Measurements from ENCODE around the gene FAM131B. TPM values are rescaled to one million over a fixed set of nuclear protein-coding genes. Genes with fewer than 3 reads are reported as not detected.

The FAM131B gene
- total RNA-seq, 1 donor from 2014 or later: 1.5 TPM

DNA sequence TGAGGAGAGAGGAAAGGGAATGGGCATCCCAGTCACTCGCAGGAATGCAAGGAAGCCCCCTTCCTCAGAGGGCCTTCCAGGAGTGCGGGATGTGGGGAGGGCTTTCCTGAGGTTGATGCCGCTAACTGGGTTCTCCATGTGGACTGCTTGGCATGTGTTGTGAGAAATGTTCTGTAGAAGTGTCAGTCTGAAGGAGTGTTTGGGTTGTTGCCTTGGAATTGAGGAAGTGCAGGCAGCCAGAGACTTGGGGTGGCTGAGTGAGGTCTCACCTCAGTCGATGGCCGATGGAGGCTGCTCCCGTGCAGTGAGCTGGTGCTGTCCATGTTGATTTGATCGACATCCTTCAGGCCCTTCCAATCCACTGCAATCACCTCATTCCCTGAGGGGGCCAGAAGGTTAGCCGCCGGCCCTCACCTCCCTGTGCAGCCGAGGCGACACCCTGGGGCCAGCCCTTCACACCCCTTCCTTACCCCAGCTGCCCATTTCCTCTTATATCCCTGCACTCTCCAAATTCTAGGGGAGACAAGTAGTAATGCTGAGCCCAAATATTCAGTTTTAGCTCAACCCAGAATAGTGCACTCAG is 2.7 kb downstream of the FAM131B start:
- no peak for DNase-seq

DNA sequence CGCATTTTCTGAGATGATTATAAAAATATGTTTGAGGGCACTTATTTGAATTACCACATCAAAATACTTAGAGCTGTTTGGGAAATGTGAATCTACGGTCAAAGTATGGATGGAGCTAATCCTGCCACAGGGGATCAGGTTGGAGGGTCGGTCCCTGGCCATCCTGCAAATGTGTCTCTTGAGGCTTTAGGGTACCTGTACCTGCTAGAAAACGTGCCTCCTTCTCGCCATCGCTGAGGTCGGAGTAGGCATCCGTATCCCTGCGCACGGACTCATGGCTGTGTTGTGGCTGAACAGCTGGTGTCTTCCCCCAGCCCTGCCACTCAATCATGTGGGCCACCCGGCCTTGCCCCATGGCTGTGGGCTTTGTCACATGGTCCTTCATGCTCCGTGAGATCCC is 3.9 kb downstream of the FAM131B start:
- DNase-seq: no peak

GRCh38 chr7:143356414-143357050 is 6.0 kb downstream of the FAM131B start:
- DNase-seq: no peak

DNA sequence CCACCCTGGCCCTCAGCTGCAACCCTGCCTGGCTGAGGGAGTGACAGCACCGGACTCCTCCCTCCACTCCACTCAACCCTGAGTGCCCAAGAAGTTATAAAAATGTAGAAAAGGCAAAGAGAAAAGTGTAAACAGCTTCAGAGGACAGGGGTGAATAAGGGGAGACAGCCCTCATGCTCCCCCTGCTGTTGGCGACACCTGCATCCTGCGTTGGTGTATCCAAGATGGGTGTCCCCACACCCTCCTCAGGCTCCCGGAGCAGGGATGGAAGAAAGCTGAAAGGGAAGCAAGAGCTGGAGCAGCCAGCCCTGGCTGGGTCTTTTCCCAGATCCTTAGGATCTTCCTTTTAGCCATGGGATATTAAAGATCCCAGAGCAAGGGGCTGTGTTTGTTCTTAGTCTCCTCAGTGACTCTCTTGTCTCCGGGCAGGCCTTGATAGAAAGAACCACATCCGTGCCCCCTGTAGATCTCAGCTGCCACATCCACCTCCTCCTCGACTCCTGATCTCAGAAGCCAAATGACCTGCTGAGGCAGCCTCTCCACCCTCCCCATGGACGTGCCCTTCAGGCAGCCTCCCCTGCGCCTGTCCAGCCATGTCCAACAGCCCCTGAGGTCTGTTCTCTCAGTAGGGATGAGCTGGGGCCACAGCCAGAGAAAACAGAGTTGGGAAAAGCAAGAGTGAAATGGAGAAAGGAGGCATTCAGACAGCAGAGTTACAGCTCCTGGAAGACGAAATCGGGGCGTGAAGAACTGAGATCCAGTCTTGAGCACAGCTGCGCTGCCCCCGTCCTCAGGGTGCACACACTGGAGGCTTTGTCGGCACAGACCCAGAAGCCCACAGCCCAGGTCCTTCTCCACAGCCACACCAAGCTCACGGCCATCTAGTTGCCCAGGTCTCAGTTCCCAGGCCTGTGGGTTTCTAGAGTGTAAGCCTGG is 6.8 kb downstream of the FAM131B start:
- no peak for DNase-seq

- DNase-seq: no peak
Measured at GRCh38 chr7:143354965-143355364, 7.5 kb downstream of the FAM131B start.

DNA sequence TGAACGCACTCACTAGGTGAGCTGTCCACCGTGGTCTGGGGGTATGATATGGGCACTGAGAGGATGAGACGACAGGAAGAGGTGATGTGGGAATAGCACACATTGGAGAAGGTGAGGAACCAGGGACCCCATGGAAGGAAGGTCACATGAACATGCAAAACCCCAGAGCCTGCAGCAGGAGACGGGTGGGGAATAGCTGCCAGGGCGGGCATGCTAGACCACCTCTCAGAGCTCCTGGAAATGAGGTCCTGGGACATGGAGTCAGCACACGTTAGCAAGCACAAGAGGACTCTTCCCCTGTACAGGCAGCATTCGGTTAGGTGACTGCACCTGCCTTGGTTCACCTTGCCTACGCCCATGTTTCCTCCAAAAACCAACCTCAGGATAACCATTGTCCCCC is 8.1 kb downstream of the FAM131B start:
- DNase-seq: no peak

- no peak for DNase-seq
Measured at GRCh38 chr7:143352531-143353002, 9.9 kb downstream of the FAM131B start.

GRCh38 chr7:143351574-143351973 is 10.9 kb downstream of the FAM131B start:
- no peak for DNase-seq

GRCh38 chr7:143351060-143351459 is 11.5 kb downstream of the FAM131B start:
- DNase-seq: no peak

DNA sequence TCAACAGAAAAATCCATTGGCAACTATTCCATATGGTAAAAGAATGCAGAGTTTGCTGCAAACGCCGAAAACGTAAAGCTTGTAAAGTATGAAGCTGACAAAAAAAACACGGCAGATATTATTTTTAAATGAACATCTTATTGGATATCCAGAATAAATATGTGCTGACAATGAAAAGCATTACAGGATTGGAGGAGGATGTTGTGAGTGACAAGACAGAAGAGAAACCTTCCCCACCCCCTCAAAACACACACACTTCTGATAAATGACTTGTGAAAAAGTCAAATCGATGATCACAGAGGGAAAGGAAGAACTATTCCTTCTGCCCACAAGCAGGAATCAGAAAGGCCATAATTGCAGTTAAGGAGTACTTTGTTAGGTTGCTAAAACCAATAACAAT is 14.6 kb downstream of the FAM131B start:
- no peak for DNase-seq

GRCh38 chr7:143346018-143346417 is 16.5 kb downstream of the FAM131B start:
- DNase-seq: no peak

DNA sequence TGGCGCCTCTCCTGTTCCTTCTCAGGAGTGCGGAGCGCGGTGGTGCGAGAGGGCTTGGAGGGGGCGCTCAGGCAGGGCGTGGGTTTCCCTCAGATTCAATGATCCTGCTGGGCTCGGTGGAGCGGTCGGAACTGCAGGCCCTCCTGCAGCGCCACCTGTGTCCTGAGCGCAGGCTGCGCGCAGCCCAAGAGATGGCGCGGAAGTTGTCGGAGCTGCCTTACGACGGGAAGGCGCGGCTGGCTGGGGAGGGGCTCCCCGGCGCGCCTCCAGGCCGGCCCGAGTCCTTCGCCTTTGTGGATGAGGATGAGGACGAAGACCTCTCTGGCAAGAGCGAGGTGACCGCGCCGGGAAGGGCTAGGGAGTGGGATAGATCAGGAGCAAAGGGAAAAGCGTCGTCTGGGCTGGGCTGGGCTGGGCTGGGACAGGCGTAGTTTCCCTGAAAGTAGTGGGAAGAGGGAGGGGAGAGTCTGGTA is 17.0 kb downstream of the FAM131B start:
- DNase-seq: peak; percentile 67

DNA sequence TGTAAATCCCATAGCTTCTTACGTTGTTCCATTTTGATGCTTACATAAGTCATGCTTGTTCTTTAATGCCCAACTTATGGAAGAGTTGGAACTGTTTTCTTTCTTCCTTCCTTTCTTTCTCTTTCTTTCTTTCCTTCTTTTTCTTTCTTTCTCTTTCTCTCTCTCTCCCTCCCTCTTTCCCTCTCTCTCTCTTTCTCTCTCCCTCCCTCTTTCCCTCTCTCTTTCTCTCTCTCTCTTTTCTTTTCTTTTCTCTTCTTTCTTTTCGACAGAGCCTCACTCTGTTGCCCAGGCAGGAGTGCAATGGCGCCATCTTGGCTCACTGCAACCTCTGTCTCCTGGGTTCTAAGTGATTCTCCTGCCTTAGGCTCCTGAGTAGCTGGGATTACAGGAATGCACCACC is 18.9 kb downstream of the FAM131B start:
- no peak for DNase-seq

DNA sequence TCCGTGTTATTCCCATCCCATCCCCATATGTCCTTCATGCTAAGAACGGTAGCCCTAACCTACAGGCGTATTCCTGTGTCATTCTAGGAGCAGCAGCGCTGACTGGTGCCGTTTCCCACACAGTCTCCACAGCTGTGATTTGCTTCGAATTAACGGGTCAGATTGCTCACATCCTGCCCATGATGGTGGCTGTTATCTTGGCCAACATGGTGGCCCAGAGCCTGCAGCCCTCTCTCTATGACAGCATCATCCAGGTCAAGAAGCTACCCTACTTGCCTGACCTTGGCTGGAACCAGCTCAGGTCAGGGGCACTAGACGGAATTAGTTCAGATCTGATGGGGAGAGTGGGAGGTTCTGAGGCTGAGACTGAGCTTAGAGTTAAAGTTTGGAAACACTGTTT is 20.7 kb downstream of the FAM131B start:
- no peak for DNase-seq

- DNase-seq: no peak
Measured at GRCh38 chr7:143337216-143337615, 25.3 kb downstream of the FAM131B start.

DNA sequence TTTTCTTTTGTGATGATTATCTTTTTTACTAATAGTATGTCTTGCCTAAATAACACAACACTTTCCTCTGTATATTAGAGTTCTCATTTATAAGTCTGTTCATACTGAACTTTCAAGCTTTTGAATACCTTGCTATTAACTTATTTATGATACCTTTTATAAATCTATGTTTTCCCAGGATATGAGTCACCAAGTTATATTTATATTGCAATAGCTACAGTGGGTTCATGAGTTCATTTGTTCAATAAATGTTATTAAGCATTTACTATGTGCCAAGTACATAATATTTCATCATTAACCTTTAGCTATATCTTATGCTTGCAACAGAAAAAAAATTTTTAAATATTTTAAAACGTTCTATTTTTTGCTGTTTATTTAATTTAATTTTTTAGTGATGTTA is 28.3 kb downstream of the FAM131B start:
- DNase-seq: no peak

DNA sequence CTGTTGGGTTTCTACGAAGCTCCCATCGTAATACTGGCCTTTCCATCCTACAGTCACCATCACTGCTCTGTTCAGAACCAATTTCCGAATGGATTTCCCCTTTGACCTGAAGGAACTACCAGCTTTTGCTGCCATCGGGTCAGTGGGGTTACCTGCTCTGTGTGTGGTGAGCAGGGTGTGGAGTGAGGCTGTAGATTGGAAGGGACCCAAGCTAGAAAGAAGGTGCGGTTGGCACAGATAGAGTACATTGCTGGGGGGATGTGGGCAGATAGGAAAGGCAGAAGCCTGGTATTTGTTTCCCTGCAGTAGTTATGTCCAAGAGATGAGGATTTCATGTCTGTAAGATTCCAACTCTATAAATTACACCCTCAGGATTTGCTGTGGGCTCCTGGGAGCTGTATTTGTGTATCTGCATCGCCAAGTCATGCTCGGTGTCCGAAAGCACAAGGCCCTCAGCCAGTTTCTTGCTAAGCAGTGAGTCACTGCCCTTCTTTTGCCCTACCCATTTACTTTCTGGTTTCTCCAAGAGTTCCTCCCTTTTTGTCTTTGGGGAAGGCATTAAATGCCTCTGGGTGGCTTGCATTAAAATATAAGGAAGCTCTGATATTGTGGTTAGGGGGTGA is 31.2 kb downstream of the FAM131B start:
- no peak for DNase-seq

- DNase-seq: no peak
Measured at GRCh38 chr7:143329471-143330170, 32.9 kb downstream of the FAM131B start.

- no peak for DNase-seq
Measured at GRCh38 chr7:143327903-143328302, 34.6 kb downstream of the FAM131B start.

- DNase-seq: peak; percentile 11
Measured at GRCh38 chr7:143325240-143325639, 37.3 kb downstream of the FAM131B start.

- DNase-seq: no peak
Measured at GRCh38 chr7:143323653-143324052, 38.9 kb downstream of the FAM131B start.

Data from tongue (tissue), 2 donors.